OCI-LY3 (cell line): ENCODE results near the gene CKMT2.

Experiments
- H2AFZ ChIP-seq: fragments of 200-600, 300-600 bp; shearing (Covaris generic); 2 replicates; pipeline ENCODE4 v1.6.0; 2014; ENCODE audit warnings: antibody characterized with exemption, low read depth, low read length
- H3K27ac ChIP-seq: fragments of 200-600, 300-600 bp; sonication (generic); 2 replicates; pipeline ENCODE4 v1.5.1; 2014; ENCODE audit warnings: mild to moderate bottlenecking, low read length, moderate library complexity, mixed read lengths
- H3K27me3 ChIP-seq: fragments of 200-600, 300-600 bp; sonication (generic); 2 replicates; pipeline ENCODE4 v1.6.1; 2014; ENCODE audit warnings: low read depth, low read length, mixed read lengths
- H3K36me3 ChIP-seq: fragments of 200-600, 300-600 bp; sonication (generic); replicated peaks from 2 replicates; pipeline ENCODE3; 2014; ENCODE audit warnings: low read depth, low read length, mixed read lengths
- H3K4me1 ChIP-seq: fragments of 300-600, 200-600 bp; sonication (generic); 2 replicates; pipeline ENCODE4 v1.6.1; 2014; ENCODE audit warnings: low read length, mixed read lengths
- H3K4me2 ChIP-seq: fragments of 200-600, 300-600 bp; sonication (generic); 2 replicates; pipeline ENCODE4 v1.6.1; 2014; ENCODE audit warnings: low read length, mixed read lengths
- H3K4me3 ChIP-seq: fragments of 300-600, 200-600 bp; sonication (generic); 2 replicates; pipeline ENCODE4 v1.5.1; 2014; ENCODE audit warnings: antibody characterized with exemption, mild to moderate bottlenecking, low read length, moderate library complexity
- H3K79me2 ChIP-seq: fragments of 300-600, 200-600 bp; shearing (Covaris generic); 2 replicates; pipeline ENCODE4 v1.6.1; 2014; ENCODE audit warnings: mild to moderate bottlenecking, low read length, mixed read lengths
- H3K9ac ChIP-seq: fragments of 300-600, 200-600 bp; shearing (Covaris generic); 2 replicates; pipeline ENCODE4 v1.6.0; 2014; ENCODE audit warnings: mild to moderate bottlenecking, low read length, moderate library complexity
- H3K9me3 ChIP-seq: fragments of 200-600, 300-600 bp; shearing (Covaris generic); 2 replicates; pipeline ENCODE4 v1.6.1; 2014; ENCODE audit warnings: low read length, mixed read lengths; ENCODE audit not compliant: insufficient read depth
- H4K20me1 ChIP-seq: fragments of 200-600, 300-600 bp; sonication (generic); 2 replicates; pipeline ENCODE4 v1.6.1; 2016; ENCODE audit warnings: low read length, mixed read lengths; ENCODE audit not compliant: insufficient read depth
- CTCF ChIP-seq: fragments of 200-600, 300-600 bp; sonication (generic); IDR thresholded peaks from 2 replicates; pipeline ENCODE4 v1.5.1; 2014; ENCODE audit warnings: antibody characterized with exemption, low read length, low read depth
- EZH2phosphoT487 ChIP-seq: fragments of 200-600 bp; shearing (Covaris generic); IDR thresholded peaks from 2 replicates; pipeline ENCODE4 v1.6.1; 2018; ENCODE audit warnings: antibody characterized with exemption, mixed run types, low read depth

Gene CKMT2

GRCh38 chr5:81204205-81204604 is 28.9 kb upstream of the CKMT2 start:
- Histone ChIP-seq H4K20me1 (no peaks in the 10 kb centered on the region), H2AFZ (no peak overlapping the region), H3K36me3 (no peaks in the 10 kb centered on the region), H3K79me2 (no peaks in the 10 kb centered on the region), H3K9me3 (no peaks in the 10 kb centered on the region), H3K4me2 (no peak overlapping the region), H3K9ac (no peak overlapping the region), H3K4me1 (peaks cover 14% of the 10 kb centered on the region), H3K4me3 (no peak overlapping the region), H3K27me3 (no peaks in the 10 kb centered on the region), H3K27ac (no peak overlapping the region)
- TF ChIP-seq EZH2phosphoT487 (no peak), CTCF (no peak)

DNA sequence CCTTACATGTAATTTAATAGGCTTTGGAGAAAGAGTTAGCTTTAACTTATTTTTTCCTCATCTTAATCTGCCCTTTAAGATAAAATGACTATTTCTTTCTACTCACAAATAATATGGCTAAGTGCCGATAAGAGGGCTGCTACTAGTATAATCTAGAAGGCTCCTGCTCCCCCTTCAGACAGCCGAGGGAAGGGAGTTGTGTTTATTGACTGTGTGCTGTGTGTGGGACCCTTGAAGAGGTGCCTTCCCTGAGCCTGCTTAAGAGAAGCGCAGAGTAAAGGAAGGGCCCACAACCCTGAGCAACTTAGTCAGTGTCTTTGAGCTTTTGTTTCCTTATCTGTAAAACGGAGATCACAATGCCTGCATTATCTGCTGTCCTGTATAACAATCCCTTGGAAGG is 28.1 kb upstream of the CKMT2 start:
- no peak overlapping the region for H2AFZ ChIP-seq
- H3K9ac ChIP-seq: no peak overlapping the region
- H3K9me3 ChIP-seq: no peaks in the 10 kb centered on the region
- no peak overlapping the region for H3K27ac ChIP-seq
- H4K20me1 ChIP-seq: no peaks in the 10 kb centered on the region
- no peak overlapping the region for H3K4me2 ChIP-seq
- no peaks in the 10 kb centered on the region for H3K79me2 ChIP-seq
- H3K4me1 ChIP-seq: peaks cover 21% of the 10 kb centered on the region
- TF ChIP-seq EZH2phosphoT487 (no peak), CTCF (peak; percentile 22)
- no peak overlapping the region for H3K4me3 ChIP-seq
- H3K27me3 ChIP-seq: no peaks in the 10 kb centered on the region
- no peaks in the 10 kb centered on the region for H3K36me3 ChIP-seq

GRCh38 chr5:81207009-81207408 is 26.1 kb upstream of the CKMT2 start:
- TF ChIP-seq EZH2phosphoT487: no peak
- TF ChIP-seq CTCF: peak; percentile 55
- Histone ChIP-seq H3K27ac (no peak overlapping the region), H3K79me2 (no peaks in the 10 kb centered on the region), H3K4me2 (no peak overlapping the region), H4K20me1 (no peaks in the 10 kb centered on the region), H3K9ac (no peak overlapping the region), H3K9me3 (no peaks in the 10 kb centered on the region), H3K4me3 (no peak overlapping the region), H2AFZ (no peak overlapping the region), H3K27me3 (no peaks in the 10 kb centered on the region), H3K36me3 (no peaks in the 10 kb centered on the region), H3K4me1 (peaks cover 34% of the 10 kb centered on the region)

- no peak overlapping the region for H3K4me3 ChIP-seq
- H3K4me1 ChIP-seq: peaks cover 44% of the 10 kb centered on the region
- no peaks in the 10 kb centered on the region for H3K36me3 ChIP-seq
- H3K4me2 ChIP-seq: no peak overlapping the region
- TF ChIP-seq CTCF (no peak), EZH2phosphoT487 (no peak)
- no peak overlapping the region for H2AFZ ChIP-seq
- H3K27ac ChIP-seq: no peak overlapping the region
- H4K20me1 ChIP-seq: no peaks in the 10 kb centered on the region
- no peaks in the 10 kb centered on the region for H3K27me3 ChIP-seq
- H3K79me2 ChIP-seq: no peaks in the 10 kb centered on the region
- no peaks in the 10 kb centered on the region for H3K9me3 ChIP-seq
- no peak overlapping the region for H3K9ac ChIP-seq
Observed at GRCh38 chr5:81208904-81209303, 24.2 kb upstream of the CKMT2 start.
